Astrocyte of the cerebellum (primary cell): ENCODE measurements around the gene DDX49.

Source experiments
- DNase-seq: peaks from one replicate; pipeline ENCODE4 v3.0.0-alpha.2; 2011; ENCODE audit warnings: low read depth
- H3K4me3 ChIP-seq: 2 replicates; pipeline ENCODE4 v1.5.1; 2011; ENCODE audit warnings: mild to moderate bottlenecking, low read depth, low read length, moderate library complexity
- in situ Hi-C: cut with HindIII; loops from 2 replicates; pipeline ENCODE4 v1.10.0; 2017; ENCODE audit warnings: low sequenced_read_pairs
- TF ChIP-seq, protein P1 (sequence below): IDR thresholded peaks from 2 replicates; pipeline ENCODE4 v1.5.1; 2012; ENCODE audit warnings: low read length, low read depth, moderate library complexity, mild to moderate bottlenecking; ENCODE audit errors: missing control alignments

DDX49 gene

DNA sequence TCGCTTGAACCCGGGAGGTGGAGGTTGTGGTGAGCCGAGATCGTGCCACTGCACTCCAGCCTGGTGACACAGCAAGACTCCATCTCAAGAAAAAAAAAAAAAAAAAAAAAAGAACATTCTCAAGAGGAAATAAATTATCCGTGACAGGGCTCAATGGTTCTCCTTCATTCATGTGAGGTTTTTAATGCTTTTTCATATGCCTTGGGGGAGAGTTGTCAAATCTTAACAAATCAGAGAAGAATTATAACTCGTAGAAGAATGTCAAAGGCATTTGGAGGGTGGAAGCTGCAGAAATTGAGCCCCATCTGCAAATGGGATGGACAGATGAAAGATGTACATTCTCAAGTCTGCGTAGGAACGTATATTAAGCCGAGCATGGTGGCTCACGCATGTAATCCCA lies 56.4 kb downstream of the DDX49 start:
- H3K4me3 ChIP-seq: no peak overlapping the region
- no peak for DNase-seq
- in situ Hi-C loops: no loop called here
- TF ChIP-seq, protein P1, sequence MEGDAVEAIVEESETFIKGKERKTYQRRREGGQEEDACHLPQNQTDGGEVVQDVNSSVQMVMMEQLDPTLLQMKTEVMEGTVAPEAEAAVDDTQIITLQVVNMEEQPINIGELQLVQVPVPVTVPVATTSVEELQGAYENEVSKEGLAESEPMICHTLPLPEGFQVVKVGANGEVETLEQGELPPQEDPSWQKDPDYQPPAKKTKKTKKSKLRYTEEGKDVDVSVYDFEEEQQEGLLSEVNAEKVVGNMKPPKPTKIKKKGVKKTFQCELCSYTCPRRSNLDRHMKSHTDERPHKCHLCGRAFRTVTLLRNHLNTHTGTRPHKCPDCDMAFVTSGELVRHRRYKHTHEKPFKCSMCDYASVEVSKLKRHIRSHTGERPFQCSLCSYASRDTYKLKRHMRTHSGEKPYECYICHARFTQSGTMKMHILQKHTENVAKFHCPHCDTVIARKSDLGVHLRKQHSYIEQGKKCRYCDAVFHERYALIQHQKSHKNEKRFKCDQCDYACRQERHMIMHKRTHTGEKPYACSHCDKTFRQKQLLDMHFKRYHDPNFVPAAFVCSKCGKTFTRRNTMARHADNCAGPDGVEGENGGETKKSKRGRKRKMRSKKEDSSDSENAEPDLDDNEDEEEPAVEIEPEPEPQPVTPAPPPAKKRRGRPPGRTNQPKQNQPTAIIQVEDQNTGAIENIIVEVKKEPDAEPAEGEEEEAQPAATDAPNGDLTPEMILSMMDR: no peak
